Vagina (tissue), 2 donors: ENCODE measurements around the gene VDR. TPM values are rescaled to one million over a fixed set of nuclear protein-coding genes. Genes with fewer than 3 reads are reported as not detected.

Experiments
- DNase-seq, 2 donors: peaks; one replicate each; pipeline ENCODE4 v3.0.0-alpha.2; 2017; ENCODE audit errors: extremely low spot score in 2 of 2
- H3K27ac ChIP-seq: fragments of 200-600 bp; sonication (generic); one replicate; pipeline ENCODE4 v1.5.1; 2019
- H3K27me3 ChIP-seq: fragments of 200-600 bp; sonication (generic); one replicate; pipeline ENCODE4 v1.5.1; 2019
- H3K36me3 ChIP-seq, 2 donors: fragments of 200-600 bp; sonication (generic); one replicate each; pipeline ENCODE4 v1.5.1; 2017 to 2019
- H3K4me1 ChIP-seq: fragments of 200-600 bp; sonication (generic); one replicate; pipeline ENCODE4 v1.5.1; 2019
- H3K4me3 ChIP-seq, 2 donors: fragments of 200-600 bp; sonication (generic); 1 replicate in 1 of 2; 2 replicates in 1 of 2; pipeline ENCODE4 v1.5.1; 2016 to 2019
- H3K9me3 ChIP-seq: fragments of 200-600 bp; sonication (generic); one replicate; pipeline ENCODE4 v1.5.1; 2019
- POLR2A ChIP-seq, 2 donors: fragments of 450-650 bp; IDR thresholded peaks; one replicate each; pipeline ENCODE4 v1.6.1; 2017; ENCODE audit warnings: antibody characterized with exemption in 2 of 2, mild to moderate bottlenecking in 2 of 2, moderate library complexity in 2 of 2
- POLR2AphosphoS5 ChIP-seq, 2 donors: sonication (generic); formaldehyde crosslinking; IDR thresholded peaks; one replicate each; pipeline ENCODE4 v1.9.0; 2017; ENCODE audit warnings: antibody characterized with exemption in 2 of 2, mild to moderate bottlenecking in 2 of 2, low read depth in 1 of 2; ENCODE audit not compliant: insufficient read depth in 1 of 2
- intact Hi-C: fragments of 100-400 bp; cut with DNase I; formaldehyde crosslinking; loops from one replicate; pipeline ENCODE4 v1.15.1; 2023
- total RNA-seq: library from RNA; depleted of rRNA; stranded (reverse); fragments of >200 nt; gene quantifications from one replicate; pipeline ENCODE4 v1.2.3, GENCODE V29; 2016
- TF ChIP-seq, protein P1 (sequence below), 3 experiments: fragments of 450-650 bp in 2 of 3; fragments of 200-600 bp in 1 of 3; sonication (generic) in 1 of 3; IDR thresholded peaks; one replicate each; pipeline ENCODE4 v1.5.1; 2017 to 2019; ENCODE audit warnings: antibody characterized with exemption in 3 of 3, mild to moderate bottlenecking in 2 of 3, moderate library complexity in 2 of 3

Gene VDR
- total RNA-seq, 1 donor from 2014 or later = 23.6 TPM

DNA sequence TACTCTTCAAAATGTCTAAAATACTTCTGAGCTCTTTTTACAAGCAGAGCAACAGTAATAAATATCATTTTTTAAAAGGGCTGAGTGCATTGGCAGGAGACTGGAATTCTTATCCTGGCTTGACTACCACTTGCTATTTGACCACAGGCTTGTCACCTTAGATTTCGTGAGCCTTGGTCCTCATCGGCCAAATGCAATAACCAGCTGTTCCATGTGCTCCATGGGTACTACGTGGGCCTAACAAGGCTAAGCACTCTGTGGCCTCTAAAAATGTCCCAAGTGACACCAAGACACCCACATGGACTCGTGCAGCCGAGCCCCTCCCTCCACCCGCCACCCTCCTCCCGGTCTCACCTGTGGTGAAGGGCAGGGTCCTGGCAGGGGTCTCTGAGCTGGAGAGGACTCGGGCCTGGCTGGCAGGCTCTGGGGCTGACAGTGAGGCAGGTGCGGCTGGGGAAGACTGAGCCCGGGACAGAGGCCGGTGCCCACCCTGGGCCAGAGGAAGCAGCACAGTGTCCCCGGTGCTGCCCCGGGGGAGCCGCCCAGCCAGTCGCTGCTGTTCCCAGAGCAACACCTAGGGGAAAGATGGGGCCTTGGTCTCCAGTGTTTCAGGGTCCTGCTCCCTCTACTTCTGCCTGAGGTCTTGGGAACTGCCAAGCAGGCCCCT is 111.6 kb downstream of the VDR start:
- no peak for DNase-seq
- intact Hi-C loops = no loop called here
- Histone ChIP-seq H3K4me3 (no peak overlapping the region), H3K9me3 (no peaks in the 10 kb centered on the region), H3K36me3 (peaks cover 10 to 97% of the 10 kb centered on the region in 2 donors), H3K4me1 (no peaks in the 10 kb centered on the region), H3K27me3 (no peaks in the 10 kb centered on the region), H3K27ac (no peak overlapping the region)
- TF ChIP-seq, protein P1, sequence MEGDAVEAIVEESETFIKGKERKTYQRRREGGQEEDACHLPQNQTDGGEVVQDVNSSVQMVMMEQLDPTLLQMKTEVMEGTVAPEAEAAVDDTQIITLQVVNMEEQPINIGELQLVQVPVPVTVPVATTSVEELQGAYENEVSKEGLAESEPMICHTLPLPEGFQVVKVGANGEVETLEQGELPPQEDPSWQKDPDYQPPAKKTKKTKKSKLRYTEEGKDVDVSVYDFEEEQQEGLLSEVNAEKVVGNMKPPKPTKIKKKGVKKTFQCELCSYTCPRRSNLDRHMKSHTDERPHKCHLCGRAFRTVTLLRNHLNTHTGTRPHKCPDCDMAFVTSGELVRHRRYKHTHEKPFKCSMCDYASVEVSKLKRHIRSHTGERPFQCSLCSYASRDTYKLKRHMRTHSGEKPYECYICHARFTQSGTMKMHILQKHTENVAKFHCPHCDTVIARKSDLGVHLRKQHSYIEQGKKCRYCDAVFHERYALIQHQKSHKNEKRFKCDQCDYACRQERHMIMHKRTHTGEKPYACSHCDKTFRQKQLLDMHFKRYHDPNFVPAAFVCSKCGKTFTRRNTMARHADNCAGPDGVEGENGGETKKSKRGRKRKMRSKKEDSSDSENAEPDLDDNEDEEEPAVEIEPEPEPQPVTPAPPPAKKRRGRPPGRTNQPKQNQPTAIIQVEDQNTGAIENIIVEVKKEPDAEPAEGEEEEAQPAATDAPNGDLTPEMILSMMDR (IDR thresholded peaks at IDR 0.05) = no peak
- TF ChIP-seq POLR2A (IDR thresholded peaks at IDR 0.05) = no peak
- TF ChIP-seq POLR2AphosphoS5 (IDR thresholded peaks at IDR 0.05; ENCODE audit: insufficient read depth in 1 of 2, low read depth in 1 of 2) = no peak

DNA sequence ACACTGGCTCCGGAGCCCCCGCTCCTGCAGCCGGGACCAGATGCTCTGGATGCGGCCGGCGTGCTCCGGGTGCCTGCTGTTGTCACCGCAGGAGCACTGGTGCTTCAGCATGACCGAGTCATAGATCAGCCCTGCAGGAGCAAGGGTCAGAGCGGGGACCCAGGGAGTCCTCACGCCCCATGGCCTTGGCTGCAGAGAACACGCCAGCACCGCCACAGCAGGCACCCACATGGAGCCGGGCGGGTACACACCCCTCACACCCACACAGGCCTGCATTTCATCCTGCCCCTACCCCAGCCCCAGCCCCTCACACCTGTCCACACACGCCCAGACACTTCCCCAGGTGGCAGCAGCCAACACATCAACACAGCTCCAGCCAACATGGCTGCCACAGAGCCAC is 112.9 kb downstream of the VDR start:
- Histone ChIP-seq H3K27me3 (no peaks in the 10 kb centered on the region), H3K4me3 (no peak overlapping the region), H3K9me3 (no peaks in the 10 kb centered on the region), H3K36me3 (peaks cover 10 to 99% of the 10 kb centered on the region in 2 donors), H3K27ac (no peak overlapping the region), H3K4me1 (no peaks in the 10 kb centered on the region)
- intact Hi-C loops = no loop called here
- DNase-seq = no peak
- TF ChIP-seq POLR2AphosphoS5 (IDR thresholded peaks at IDR 0.05; ENCODE audit: insufficient read depth in 1 of 2, low read depth in 1 of 2) (no peak), POLR2A (IDR thresholded peaks at IDR 0.05) (no peak)
- TF ChIP-seq, protein P1 (IDR thresholded peaks at IDR 0.05) = no peak

Other genes starting within 250 kb of the VDR start
- 19.2 TPM for gene RPAP3, start 199.0 kb downstream of the VDR start, total RNA-seq
- 21.4 TPM for gene ENDOU, start 179.5 kb downstream of the VDR start, total RNA-seq
- gene RAPGEF3, start 146.1 kb downstream of the VDR start, total RNA-seq = 52.3 TPM
- gene SLC48A1, start 131.8 kb downstream of the VDR start, total RNA-seq = 20.9 TPM
- 67.0 TPM for gene HDAC7, start 85.1 kb downstream of the VDR start, total RNA-seq
- 25.3 TPM for gene TMEM106C, start 58.6 kb upstream of the VDR start, total RNA-seq
- not detected for gene COL2A1, start 99.5 kb upstream of the VDR start, total RNA-seq
- 21.4 TPM for gene SENP1, start 201.1 kb upstream of the VDR start, total RNA-seq
- gene PFKM, start 214.4 kb upstream of the VDR start, total RNA-seq = 29.0 TPM